OCI-LY1 (cell line): Measurements from ENCODE around the gene HOXB6.
A peak's percentile ranks its signal among the peaks of the same experiment; 100 is the strongest.

Experiments
- H2AFZ ChIP-seq: fragments of 200-600 bp; sonication (generic), shearing (Covaris generic); 2 replicates; pipeline ENCODE4 v1.6.0; 2014; ENCODE audit warnings: antibody characterized with exemption, mild to moderate bottlenecking, low read length
- H3F3A ChIP-seq: fragments of 200-600 bp; sonication (generic), shearing (Covaris generic); 2 replicates; pipeline ENCODE4 v1.6.0; 2014; ENCODE audit warnings: mild to moderate bottlenecking, antibody characterized with exemption, low read length, moderate library complexity; ENCODE audit not compliant: insufficient read depth
- H3K27ac ChIP-seq: fragments of 200-600 bp; sonication (generic); 2 replicates; pipeline ENCODE4 v1.5.1; 2014; ENCODE audit warnings: low read length, mixed run types, mild to moderate bottlenecking, low read depth; ENCODE audit not compliant: poor library complexity, severe bottlenecking
- H3K27me3 ChIP-seq: fragments of 200-600 bp; sonication (generic); 2 replicates; pipeline ENCODE4 v1.6.0; 2014; ENCODE audit warnings: antibody characterized with exemption, mild to moderate bottlenecking, low read length, moderate library complexity; ENCODE audit not compliant: insufficient read depth
- H3K36me3 ChIP-seq: fragments of 200-600 bp; sonication (generic); 2 replicates; pipeline ENCODE4 v1.6.1; 2014; ENCODE audit warnings: mild to moderate bottlenecking, antibody characterized with exemption, low read length, moderate library complexity, mixed read lengths; ENCODE audit not compliant: insufficient read depth
- H3K4me1 ChIP-seq: fragments of 200-600 bp; sonication (generic); 2 replicates; pipeline ENCODE4 v1.5.1; 2014; ENCODE audit warnings: mild to moderate bottlenecking, low read length, moderate library complexity; ENCODE audit not compliant: insufficient read depth, severe bottlenecking
- H3K4me2 ChIP-seq: fragments of 200-600 bp; sonication (generic), shearing (Covaris generic); 2 replicates; pipeline ENCODE4 v1.6.1; 2014; ENCODE audit warnings: low read length
- H3K4me3 ChIP-seq: fragments of 200-600 bp; sonication (generic); 2 replicates; pipeline ENCODE4 v1.5.1; 2014; ENCODE audit warnings: low read length, low read depth, mild to moderate bottlenecking, mixed read lengths; ENCODE audit not compliant: poor library complexity, severe bottlenecking
- H3K79me2 ChIP-seq: fragments of 200-600 bp; shearing (Covaris generic); 2 replicates; pipeline ENCODE4 v1.6.1; 2016; ENCODE audit warnings: mixed run types, low read length, mixed read lengths; ENCODE audit not compliant: insufficient read depth
- H3K9ac ChIP-seq: fragments of 200-600 bp; sonication (generic), shearing (Covaris generic); 2 replicates; pipeline ENCODE4 v1.6.1; 2014; ENCODE audit warnings: mild to moderate bottlenecking, low read length, mixed read lengths
- H3K9me2 ChIP-seq: fragments of 200-600 bp; sonication (generic), shearing (Covaris generic); 2 replicates; pipeline ENCODE4 v1.6.1; 2014; ENCODE audit warnings: low read depth, mild to moderate bottlenecking, low read length, mixed read lengths
- H3K9me3 ChIP-seq: fragments of 200-600 bp; shearing (Covaris generic); 2 replicates; pipeline ENCODE4 v1.6.1; 2014; ENCODE audit warnings: low read length, mixed read lengths
- H4K20me1 ChIP-seq: fragments of 200-600 bp; sonication (generic), shearing (Covaris generic); 2 replicates; pipeline ENCODE4 v1.6.0; 2016; ENCODE audit warnings: mild to moderate bottlenecking, low read length; ENCODE audit not compliant: insufficient read depth
- CTCF ChIP-seq: fragments of 200-600 bp; sonication (generic), shearing (Covaris generic); IDR thresholded peaks from 2 replicates; pipeline ENCODE4 v1.5.1; 2017; ENCODE audit warnings: mild to moderate bottlenecking, antibody characterized with exemption, low read length, moderate library complexity, mixed read lengths
- EZH2 ChIP-seq: fragments of 200-600 bp; sonication (generic), shearing (Covaris generic); IDR thresholded peaks from 2 replicates; pipeline ENCODE4 v1.8.0; 2017; ENCODE audit warnings: borderline replicate concordance, mixed run types, mild to moderate bottlenecking, antibody characterized with exemption, low read length, moderate library complexity, mixed read lengths

The HOXB6 gene

GRCh38 chr17:48637323-48638260, 32.8 kb upstream of the HOXB6 start:
- no peaks in the 10 kb centered on the region for H3K36me3 ChIP-seq
- H4K20me1 ChIP-seq = no peaks in the 10 kb centered on the region
- no peaks in the 10 kb centered on the region for H3F3A ChIP-seq
- H3K79me2 ChIP-seq = no peaks in the 10 kb centered on the region
- no peaks in the 10 kb centered on the region for H3K4me1 ChIP-seq
- H3K27me3 ChIP-seq = peaks cover 6% of the 10 kb centered on the region; the same call in 1 of the 2 replicates
- H3K9ac ChIP-seq = no peak overlapping the region
- no peak for TF ChIP-seq EZH2
- TF ChIP-seq CTCF = no peak
- H2AFZ ChIP-seq = no peak overlapping the region
- H3K9me2 ChIP-seq = no peaks in the 10 kb centered on the region
- no peak overlapping the region for H3K27ac ChIP-seq
- no peak overlapping the region for H3K4me2 ChIP-seq
- H3K9me3 ChIP-seq = no peaks in the 10 kb centered on the region
- no peak overlapping the region for H3K4me3 ChIP-seq

GRCh38 chr17:48636177-48637018, 31.6 kb upstream of the HOXB6 start:
- H3K4me2 ChIP-seq = no peak overlapping the region
- H3K79me2 ChIP-seq = no peaks in the 10 kb centered on the region
- H3K36me3 ChIP-seq = no peaks in the 10 kb centered on the region
- no peaks in the 10 kb centered on the region for H3F3A ChIP-seq
- H4K20me1 ChIP-seq = no peaks in the 10 kb centered on the region
- H3K9ac ChIP-seq = no peak overlapping the region
- no peaks in the 10 kb centered on the region for H3K4me1 ChIP-seq
- no peaks in the 10 kb centered on the region for H3K9me2 ChIP-seq
- no peak for TF ChIP-seq EZH2
- TF ChIP-seq CTCF = peak; percentile 59
- peaks cover 6% of the 10 kb centered on the region; the same call in 1 of the 2 replicates for H3K27me3 ChIP-seq
- no peak overlapping the region for H2AFZ ChIP-seq
- H3K9me3 ChIP-seq = no peaks in the 10 kb centered on the region
- no peak overlapping the region for H3K27ac ChIP-seq
- no peak overlapping the region for H3K4me3 ChIP-seq

- H3K9ac ChIP-seq = no peak overlapping the region
Observed at GRCh38 chr17:48634493-48635208, 29.9 kb upstream of the HOXB6 start.

More at GRCh38 chr17:48634493-48635208, 29.9 kb upstream of the HOXB6 start:
- Histone ChIP-seq H4K20me1 (no peaks in the 10 kb centered on the region), H3F3A (no peaks in the 10 kb centered on the region), H3K9me3 (no peaks in the 10 kb centered on the region), H3K9me2 (no peaks in the 10 kb centered on the region), H3K36me3 (no peaks in the 10 kb centered on the region), H3K4me2 (no peak overlapping the region), H3K79me2 (no peaks in the 10 kb centered on the region), H3K4me1 (no peaks in the 10 kb centered on the region), H3K27ac (no peak overlapping the region), H3K4me3 (no peak overlapping the region), H2AFZ (no peak overlapping the region), H3K27me3 (peaks cover 6% of the 10 kb centered on the region; the same call in 1 of the 2 replicates)
- TF ChIP-seq EZH2 (no peak), CTCF (no peak)
